Lower leg skin (tissue), 3 donors: ENCODE measurements around the gene HFM1.

ENCODE experiments used
- CTCF ChIP-seq, 3 donors: fragments of 450-650 bp; IDR thresholded peaks; one replicate each; pipeline ENCODE4 v1.5.1; 2016; ENCODE audit warnings: antibody characterized with exemption in 3 of 3, mild to moderate bottlenecking in 3 of 3, moderate library complexity in 2 of 3
- POLR2A ChIP-seq, 2 donors: fragments of 450-650 bp; IDR thresholded peaks; one replicate each; pipeline ENCODE4 v1.6.1; 2016 to 2017; ENCODE audit warnings: antibody characterized with exemption in 2 of 2, mild to moderate bottlenecking in 1 of 2, moderate library complexity in 1 of 2

DNA sequence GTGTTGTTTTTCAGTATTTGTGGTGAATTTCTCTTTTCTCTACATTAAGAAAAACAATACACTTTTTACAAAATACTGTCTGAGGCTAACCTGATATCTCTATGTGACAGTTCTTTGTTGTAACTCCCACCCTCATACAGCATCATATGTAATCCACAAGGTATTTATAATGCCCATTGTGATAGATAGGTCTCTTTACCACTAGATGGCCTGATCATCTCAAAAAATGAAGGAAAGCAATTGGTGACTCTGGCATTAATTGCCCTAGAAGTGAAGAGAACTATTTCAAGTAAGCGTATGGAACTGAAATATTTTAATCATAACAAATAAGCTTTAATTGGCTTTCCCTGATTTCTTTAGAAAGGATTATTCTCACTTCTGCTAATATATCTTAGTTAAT is 36.2 kb upstream of the HFM1 start:
- TF ChIP-seq POLR2A (IDR thresholded peaks at IDR 0.05): no peak
- no peak for TF ChIP-seq CTCF (IDR thresholded peaks at IDR 0.05)
